Osteoblast (primary cell): Measurements from ENCODE around the gene ARID4B. TPM values are rescaled to one million over a fixed set of nuclear protein-coding genes. Genes with fewer than 3 reads are reported as not detected.
"Not testable (repeated sequence)": the region's sequence is repeated elsewhere in the genome, so short reads cannot be mapped to it uniquely, and the experiment has no call there.

Experiments
- DNase-seq: peaks from one replicate; pipeline ENCODE4 v3.0.0; 2011; ENCODE audit warnings: low spot score, mixed read lengths; ENCODE audit not compliant: insufficient read length; ENCODE audit errors: missing footprints
- H2AFZ ChIP-seq: 2 replicates; pipeline ENCODE4 v1.6.0; 2011; ENCODE audit warnings: mild to moderate bottlenecking, low read length
- H3K27ac ChIP-seq: 2 replicates; pipeline ENCODE4 v1.5.1; 2011; ENCODE audit warnings: mild to moderate bottlenecking, low read depth, low read length, moderate library complexity
- H3K27me3 ChIP-seq: 2 replicates; pipeline ENCODE4 v1.6.0; 2012; ENCODE audit warnings: mild to moderate bottlenecking, control low read depth, inconsistent platforms, low read length, moderate library complexity; ENCODE audit not compliant: insufficient read depth
- H3K36me3 ChIP-seq: 2 replicates; pipeline ENCODE4 v1.5.1; 2011; ENCODE audit warnings: mild to moderate bottlenecking, low read length, control low read depth, moderate library complexity; ENCODE audit not compliant: insufficient read depth
- H3K4me1 ChIP-seq: 2 replicates; pipeline ENCODE4 v1.5.1; 2011; ENCODE audit warnings: mild to moderate bottlenecking, low read length, control low read depth, moderate library complexity; ENCODE audit not compliant: insufficient read depth
- H3K4me2 ChIP-seq: 2 replicates; pipeline ENCODE4 v1.6.0; 2011; ENCODE audit warnings: mild to moderate bottlenecking, low read length; ENCODE audit not compliant: insufficient read depth
- H3K4me3 ChIP-seq: fragments of 200-600 bp; sonication (generic); 3 replicates; pipeline ENCODE4 v1.5.1; 2012; ENCODE audit warnings: mild to moderate bottlenecking, low read length, inconsistent platforms; ENCODE audit not compliant: insufficient read depth
- H3K79me2 ChIP-seq: 2 replicates; pipeline ENCODE4 v1.6.0; 2012; ENCODE audit warnings: mild to moderate bottlenecking, low read length, control low read depth, inconsistent platforms; ENCODE audit not compliant: insufficient read depth
- H3K9me3 ChIP-seq: 2 replicates; pipeline ENCODE4 v1.5.1; 2011; ENCODE audit warnings: low read depth, low read length, control low read depth
- H4K20me1 ChIP-seq: 2 replicates; pipeline ENCODE4 v1.6.0; 2012; ENCODE audit warnings: mild to moderate bottlenecking, low read length, control low read depth; ENCODE audit not compliant: insufficient read depth
- total RNA-seq: library from RNA; depleted of rRNA; stranded (reverse); fragments of >200 nt; gene quantifications from 2 replicates; pipeline ENCODE4 v1.2.3, GENCODE V29; 2012
- TF ChIP-seq, protein P1 (sequence below): IDR thresholded peaks from 2 replicates; pipeline ENCODE4 v1.5.1; 2011; ENCODE audit warnings: mild to moderate bottlenecking, low read depth, low read length, moderate library complexity; ENCODE audit errors: extremely low read depth

The ARID4B gene
- total RNA-seq, 1 donor, result 33.7 TPM

DNA sequence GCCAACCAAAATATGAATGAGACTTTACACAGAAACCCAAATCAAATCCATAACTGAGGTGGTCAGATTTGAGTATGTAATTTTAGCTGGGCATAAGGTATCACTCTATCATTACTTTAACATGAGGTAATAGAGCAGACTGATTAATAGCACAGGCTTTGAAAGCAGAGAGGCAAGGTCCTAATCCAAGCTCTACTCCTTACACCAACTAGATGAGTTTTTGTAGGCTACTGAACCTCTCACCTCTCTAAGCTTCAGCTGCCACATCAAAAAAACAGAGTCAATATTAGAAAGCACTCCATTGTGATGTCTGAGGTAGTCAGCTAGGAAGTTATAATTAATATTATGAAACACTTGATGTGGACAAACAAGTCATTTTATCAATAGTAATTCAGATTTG lies 63.7 kb downstream of the ARID4B start:
- no peak overlapping the region for H2AFZ ChIP-seq
- DNase-seq, result no peak
- no peaks in the 10 kb centered on the region for H3K9me3 ChIP-seq
- H3K4me1 ChIP-seq, result no peaks in the 10 kb centered on the region
- peaks cover 94% of the 10 kb centered on the region for H3K79me2 ChIP-seq
- H3K27ac ChIP-seq, result no peak overlapping the region
- H3K4me2 ChIP-seq, result no peak overlapping the region
- peaks cover 10% of the 10 kb centered on the region for H3K36me3 ChIP-seq
- H3K4me3 ChIP-seq, result no peak overlapping the region
- TF ChIP-seq, protein P1, sequence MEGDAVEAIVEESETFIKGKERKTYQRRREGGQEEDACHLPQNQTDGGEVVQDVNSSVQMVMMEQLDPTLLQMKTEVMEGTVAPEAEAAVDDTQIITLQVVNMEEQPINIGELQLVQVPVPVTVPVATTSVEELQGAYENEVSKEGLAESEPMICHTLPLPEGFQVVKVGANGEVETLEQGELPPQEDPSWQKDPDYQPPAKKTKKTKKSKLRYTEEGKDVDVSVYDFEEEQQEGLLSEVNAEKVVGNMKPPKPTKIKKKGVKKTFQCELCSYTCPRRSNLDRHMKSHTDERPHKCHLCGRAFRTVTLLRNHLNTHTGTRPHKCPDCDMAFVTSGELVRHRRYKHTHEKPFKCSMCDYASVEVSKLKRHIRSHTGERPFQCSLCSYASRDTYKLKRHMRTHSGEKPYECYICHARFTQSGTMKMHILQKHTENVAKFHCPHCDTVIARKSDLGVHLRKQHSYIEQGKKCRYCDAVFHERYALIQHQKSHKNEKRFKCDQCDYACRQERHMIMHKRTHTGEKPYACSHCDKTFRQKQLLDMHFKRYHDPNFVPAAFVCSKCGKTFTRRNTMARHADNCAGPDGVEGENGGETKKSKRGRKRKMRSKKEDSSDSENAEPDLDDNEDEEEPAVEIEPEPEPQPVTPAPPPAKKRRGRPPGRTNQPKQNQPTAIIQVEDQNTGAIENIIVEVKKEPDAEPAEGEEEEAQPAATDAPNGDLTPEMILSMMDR, result no peak
- H3K27me3 ChIP-seq, result no peaks in the 10 kb centered on the region
- peaks cover 53% of the 10 kb centered on the region for H4K20me1 ChIP-seq

- Histone ChIP-seq H3K4me3 (no peak overlapping the region), H3K27ac (no peak overlapping the region), H3K4me1 (no peaks in the 10 kb centered on the region), H3K36me3 (peaks cover 14% of the 10 kb centered on the region), H2AFZ (no peak overlapping the region), H3K27me3 (no peaks in the 10 kb centered on the region), H4K20me1 (peaks cover 59% of the 10 kb centered on the region), H3K4me2 (no peak overlapping the region), H3K79me2 (peaks cover 92% of the 10 kb centered on the region), H3K9me3 (no peaks in the 10 kb centered on the region)
- TF ChIP-seq, protein P1, result no peak
- no peak for DNase-seq
These were observed 65.4 kb downstream of the ARID4B start for GRCh38 chr1:235262539-235262938.

DNA sequence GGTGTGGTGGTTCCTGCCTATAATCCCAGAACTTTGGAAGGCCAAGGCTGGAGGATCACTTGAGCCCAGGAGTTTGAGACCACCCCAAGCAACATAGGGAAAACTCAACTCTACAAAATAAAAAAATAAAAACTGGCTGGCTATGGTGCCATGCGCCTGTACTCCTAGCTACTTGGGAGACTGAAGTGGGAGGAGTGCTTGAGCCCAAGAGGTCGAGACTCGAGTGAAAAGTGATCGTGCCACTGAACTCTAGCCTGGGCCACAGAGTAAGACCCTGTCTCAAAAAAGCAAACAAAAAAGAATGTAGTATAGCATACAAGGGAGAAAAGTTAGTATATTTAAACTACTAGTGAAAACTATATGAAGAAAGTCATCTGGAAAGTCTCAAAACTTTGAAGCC lies 66.7 kb downstream of the ARID4B start:
- peaks cover 14% of the 10 kb centered on the region for H3K36me3 ChIP-seq
- H3K4me3 ChIP-seq, result no peak overlapping the region
- H2AFZ ChIP-seq, result no peak overlapping the region
- H3K27ac ChIP-seq, result no peak overlapping the region
- peaks cover 82% of the 10 kb centered on the region for H3K79me2 ChIP-seq
- TF ChIP-seq, protein P1, result no peak
- H3K27me3 ChIP-seq, result no peaks in the 10 kb centered on the region
- DNase-seq, result no peak
- H3K4me2 ChIP-seq, result no peak overlapping the region
- H3K9me3 ChIP-seq, result no peaks in the 10 kb centered on the region
- H4K20me1 ChIP-seq, result peaks cover 52% of the 10 kb centered on the region
- peaks cover under 1% of the 10 kb centered on the region for H3K4me1 ChIP-seq

DNA sequence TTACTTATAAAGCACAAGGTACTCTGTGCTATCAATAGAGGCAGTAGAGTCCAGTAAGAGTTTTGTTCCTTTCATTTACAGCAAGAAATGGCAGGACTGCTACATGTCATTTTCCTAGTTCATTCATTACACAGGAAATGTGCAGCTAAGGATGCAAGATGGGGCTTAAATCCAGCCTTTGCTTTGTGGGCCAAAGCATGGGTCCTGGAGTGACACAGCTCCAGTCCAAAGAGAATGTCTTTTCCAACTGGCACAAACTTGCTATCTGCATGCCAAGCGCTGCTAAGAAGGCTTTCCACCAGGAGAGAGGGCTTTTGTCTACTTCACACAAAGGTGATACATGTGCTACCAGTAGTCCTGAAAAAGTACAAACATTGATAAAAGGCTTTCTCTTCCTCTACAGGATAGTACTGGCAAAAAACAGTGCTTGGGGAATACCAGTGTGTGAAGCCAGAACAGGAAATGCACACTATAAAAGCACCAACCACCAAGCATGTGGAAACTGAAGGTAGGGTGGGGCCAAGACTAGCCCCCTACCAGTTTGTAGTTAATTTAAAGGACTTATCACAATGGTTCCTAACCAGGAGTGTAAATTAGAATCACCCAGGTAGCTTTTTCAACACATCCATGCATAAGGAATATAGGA lies 68.7 kb downstream of the ARID4B start:
- Histone ChIP-seq H3K27me3 (no peaks in the 10 kb centered on the region), H3K79me2 (peaks cover 66% of the 10 kb centered on the region), H3K36me3 (peaks cover 14% of the 10 kb centered on the region), H3K27ac (no peak overlapping the region), H2AFZ (no peak overlapping the region), H3K4me3 (no peak overlapping the region), H3K4me1 (peaks cover 3% of the 10 kb centered on the region), H3K4me2 (no peak overlapping the region), H3K9me3 (no peaks in the 10 kb centered on the region), H4K20me1 (peaks cover 50% of the 10 kb centered on the region)
- TF ChIP-seq, protein P1, result no peak
- no peak for DNase-seq

GRCh38 chr1:235258068-235258467 lies 69.9 kb downstream of the ARID4B start:
- Histone ChIP-seq H3K36me3 (peaks cover 14% of the 10 kb centered on the region), H4K20me1 (peaks cover 44% of the 10 kb centered on the region), H3K79me2 (peaks cover 60% of the 10 kb centered on the region)
- H3K4me1 ChIP-seq, H2AFZ ChIP-seq, H3K9me3 ChIP-seq, H3K4me3 ChIP-seq, DNase-seq, H3K4me2 ChIP-seq, H3K27ac ChIP-seq, H3K27me3 ChIP-seq: not testable (repeated sequence)
